Right hindlimb (tissue), 1 donor: ENCODE data around the gene JAGN1.
"Not testable (repeated sequence)": the region's sequence is repeated elsewhere in the genome, so short reads cannot be mapped to it uniquely, and the experiment has no call there.

Experiments used
- DNase-seq: peaks from one replicate; pipeline ENCODE4 v3.0.0-alpha.2; 2018

The JAGN1 gene

GRCh38 chr3:9890249-9891071 is at the start of gene JAGN1:
TSS of gene JAGN1 (plus strand) at chr3:9890610. CDS start at chr3:9890723, 113 bp downstream.
- DNase-seq: peak; percentile 94

- no peak for DNase-seq
Measured at GRCh38 chr3:9841015-9841414, 49.4 kb upstream of the JAGN1 start.

GRCh38 chr3:9843715-9844438 is 46.5 kb upstream of the JAGN1 start, which contains the start of gene RPUSD3:
TSS of gene RPUSD3 (minus strand) at chr3:9844008. CDS start at chr3:9843990, 18 bp downstream.
- DNase-seq: peak; percentile 98

- DNase-seq: no peak
Measured at GRCh38 chr3:9846231-9846630, 44.2 kb upstream of the JAGN1 start.

- no peak for DNase-seq
Measured at GRCh38 chr3:9846931-9847488, 43.4 kb upstream of the JAGN1 start.

- not testable (repeated sequence) for DNase-seq
Measured at GRCh38 chr3:9847870-9848269, 42.5 kb upstream of the JAGN1 start.

- DNase-seq: not testable (repeated sequence)
Measured at GRCh38 chr3:9848860-9849259, 41.5 kb upstream of the JAGN1 start.

- not testable (repeated sequence) for DNase-seq
Measured at GRCh38 chr3:9851383-9851782, 39.0 kb upstream of the JAGN1 start.

GRCh38 chr3:9851926-9852325 is 38.5 kb upstream of the JAGN1 start:
- DNase-seq: not testable (repeated sequence)

GRCh38 chr3:9852528-9852927 is 37.9 kb upstream of the JAGN1 start:
- DNase-seq: no peak

GRCh38 chr3:9854291-9854940 is 36.0 kb upstream of the JAGN1 start:
- DNase-seq: not testable (repeated sequence)

- DNase-seq: no peak
Measured at GRCh38 chr3:9855594-9855993, 34.8 kb upstream of the JAGN1 start.

GRCh38 chr3:9859530-9860025 is 30.8 kb upstream of the JAGN1 start:
- DNase-seq: no peak

- no peak for DNase-seq
Measured at GRCh38 chr3:9861201-9861600, 29.2 kb upstream of the JAGN1 start.

GRCh38 chr3:9861626-9862130 is 28.7 kb upstream of the JAGN1 start:
- DNase-seq: no peak

- peak; percentile 61 for DNase-seq
Measured at GRCh38 chr3:9862391-9863057, 27.9 kb upstream of the JAGN1 start.

- DNase-seq: peak; percentile 29
Measured at GRCh38 chr3:9863058-9863772, 27.2 kb upstream of the JAGN1 start.

- DNase-seq: peak; percentile 73
Measured at GRCh38 chr3:9864200-9864927, 26.0 kb upstream of the JAGN1 start.

GRCh38 chr3:9865125-9865637 is 25.2 kb upstream of the JAGN1 start:
- DNase-seq: not testable (repeated sequence)

- DNase-seq: no peak
Measured at GRCh38 chr3:9866639-9867038, 23.8 kb upstream of the JAGN1 start.
